Hepatocyte (in vitro differentiated cells): ENCODE data around the gene SYT10.

Source experiments
- EZH2 ChIP-seq: fragments of 200-600 bp; sonication (generic); IDR thresholded peaks from 2 replicates; pipeline ENCODE4 v1.6.1; 2016; ENCODE audit warnings: antibody characterized with exemption, mild to moderate bottlenecking, borderline replicate concordance
- EZH2phosphoT487 ChIP-seq: fragments of 200-600 bp; sonication (generic); IDR thresholded peaks from one replicate; pipeline ENCODE4 v1.6.1; 2018; ENCODE audit warnings: antibody characterized with exemption, mild to moderate bottlenecking, low read depth, moderate library complexity; ENCODE audit not compliant: unreplicated experiment, severe bottlenecking
- TF ChIP-seq, protein P1 (sequence below): fragments of 200-600 bp; sonication (generic); IDR thresholded peaks from 2 replicates; pipeline ENCODE4 v1.5.1; 2016; ENCODE audit warnings: antibody characterized with exemption, mild to moderate bottlenecking; ENCODE audit not compliant: poor library complexity

DNA sequence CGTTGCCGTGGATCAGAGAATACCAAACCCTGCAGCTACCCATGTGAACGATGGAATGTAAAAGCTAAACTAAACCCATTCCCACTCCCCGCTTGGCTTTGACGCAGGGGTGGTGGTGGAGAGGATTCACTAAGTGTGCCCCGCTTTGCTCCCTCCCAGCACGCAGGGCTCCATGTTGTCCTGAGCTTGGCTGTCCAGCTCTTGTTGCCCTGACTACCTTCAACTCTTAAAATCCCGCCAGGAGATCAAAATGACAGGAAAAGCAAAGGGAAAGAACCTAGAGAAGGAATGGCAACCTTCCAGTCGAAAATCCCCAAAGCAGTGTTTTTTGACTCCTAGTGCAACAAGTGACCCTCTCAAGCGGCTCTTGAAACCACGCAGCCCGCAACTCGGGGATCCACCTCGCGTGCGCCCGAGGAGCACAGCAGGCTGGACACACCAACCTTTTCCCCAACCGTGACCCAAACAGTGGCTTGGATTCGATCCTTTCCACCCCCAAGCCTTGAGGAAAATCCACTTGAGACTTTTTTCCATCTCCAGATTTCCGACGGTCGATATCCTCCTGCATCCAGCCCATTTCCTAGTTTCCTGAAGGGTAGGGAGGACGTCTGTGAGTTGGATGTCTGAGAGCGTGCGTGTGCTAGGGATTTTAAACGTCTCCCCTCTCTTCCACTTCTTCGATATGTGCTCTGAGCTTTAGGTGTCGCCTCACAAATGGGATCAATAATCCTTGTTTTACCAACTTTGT lies 1.4 kb downstream of the SYT10 start:
- TF ChIP-seq, protein P1, sequence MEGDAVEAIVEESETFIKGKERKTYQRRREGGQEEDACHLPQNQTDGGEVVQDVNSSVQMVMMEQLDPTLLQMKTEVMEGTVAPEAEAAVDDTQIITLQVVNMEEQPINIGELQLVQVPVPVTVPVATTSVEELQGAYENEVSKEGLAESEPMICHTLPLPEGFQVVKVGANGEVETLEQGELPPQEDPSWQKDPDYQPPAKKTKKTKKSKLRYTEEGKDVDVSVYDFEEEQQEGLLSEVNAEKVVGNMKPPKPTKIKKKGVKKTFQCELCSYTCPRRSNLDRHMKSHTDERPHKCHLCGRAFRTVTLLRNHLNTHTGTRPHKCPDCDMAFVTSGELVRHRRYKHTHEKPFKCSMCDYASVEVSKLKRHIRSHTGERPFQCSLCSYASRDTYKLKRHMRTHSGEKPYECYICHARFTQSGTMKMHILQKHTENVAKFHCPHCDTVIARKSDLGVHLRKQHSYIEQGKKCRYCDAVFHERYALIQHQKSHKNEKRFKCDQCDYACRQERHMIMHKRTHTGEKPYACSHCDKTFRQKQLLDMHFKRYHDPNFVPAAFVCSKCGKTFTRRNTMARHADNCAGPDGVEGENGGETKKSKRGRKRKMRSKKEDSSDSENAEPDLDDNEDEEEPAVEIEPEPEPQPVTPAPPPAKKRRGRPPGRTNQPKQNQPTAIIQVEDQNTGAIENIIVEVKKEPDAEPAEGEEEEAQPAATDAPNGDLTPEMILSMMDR, result no peak
- no peak for TF ChIP-seq EZH2
- no peak for TF ChIP-seq EZH2phosphoT487
